ENCODE results near the gene RNF213.

The RNF213 gene

DNA sequence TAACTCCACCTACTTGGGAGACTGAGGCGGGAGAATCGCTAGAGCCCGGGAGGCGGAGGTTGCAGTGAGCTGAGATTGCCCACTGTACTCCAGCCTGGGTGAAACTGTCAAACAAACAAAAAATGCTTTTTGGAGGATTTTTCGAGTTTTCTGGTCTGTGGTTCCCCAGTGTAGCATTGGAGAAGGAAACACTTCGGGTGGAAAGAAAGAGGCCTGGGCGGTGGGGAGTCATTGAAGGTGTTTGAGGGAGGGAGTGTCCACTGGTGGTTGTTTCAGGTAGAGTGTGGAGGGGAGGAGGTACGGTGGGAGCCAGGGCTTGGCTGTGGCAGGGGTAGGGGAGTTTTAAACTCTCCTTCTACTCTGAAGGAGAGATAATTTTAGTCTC, 1.2 kb downstream of the RNF213 start:
- peaks cover 4% of the 10 kb centered on the region for H3K36me3 Mint-ChIP-seq (ENCODE audit: low read depth)
- peak overlapping the region; percentile 89 to 91 (median 89) for H3K27ac Mint-ChIP-seq
- H3K27me3 Mint-ChIP-seq (ENCODE audit: low read depth), result no peaks in the 10 kb centered on the region
- H3K4me1 Mint-ChIP-seq, result peaks cover 27% of the 10 kb centered on the region
- TF ChIP-seq CTCF (IDR thresholded peaks at IDR 0.05; ENCODE audit: unreplicated experiment in 3 of 3), result no peak
- no peaks in the 10 kb centered on the region for H3K9me3 Mint-ChIP-seq
- peak overlapping the region; percentile 81 to 92 (median 90) for H3K4me3 Mint-ChIP-seq

GRCh38 chr17:80262291-80262690, 1.6 kb downstream of the RNF213 start:
- peak overlapping the region; percentile 81 to 92 (median 90) for H3K4me3 Mint-ChIP-seq
- no peaks in the 10 kb centered on the region for H3K27me3 Mint-ChIP-seq (ENCODE audit: low read depth)
- H3K27ac Mint-ChIP-seq, result peak overlapping the region; percentile 89 to 91 (median 89)
- H3K9me3 Mint-ChIP-seq, result no peaks in the 10 kb centered on the region
- no peak for TF ChIP-seq CTCF (IDR thresholded peaks at IDR 0.05; ENCODE audit: unreplicated experiment in 3 of 3)
- peaks cover 27% of the 10 kb centered on the region for H3K4me1 Mint-ChIP-seq
- H3K36me3 Mint-ChIP-seq (ENCODE audit: low read depth), result peaks cover 4% of the 10 kb centered on the region

- no peak overlapping the region for H3K27ac Mint-ChIP-seq
- H3K36me3 Mint-ChIP-seq (ENCODE audit: low read depth), result peaks cover 4% of the 10 kb centered on the region
- H3K9me3 Mint-ChIP-seq, result no peaks in the 10 kb centered on the region
- no peak overlapping the region for H3K4me3 Mint-ChIP-seq
- TF ChIP-seq CTCF (IDR thresholded peaks at IDR 0.05; ENCODE audit: unreplicated experiment in 3 of 3), result no peak
- H3K4me1 Mint-ChIP-seq, result peaks cover 23% of the 10 kb centered on the region
- H3K27me3 Mint-ChIP-seq (ENCODE audit: low read depth), result no peaks in the 10 kb centered on the region
These were observed 2.2 kb downstream of the RNF213 start for GRCh38 chr17:80262775-80263244.

DNA sequence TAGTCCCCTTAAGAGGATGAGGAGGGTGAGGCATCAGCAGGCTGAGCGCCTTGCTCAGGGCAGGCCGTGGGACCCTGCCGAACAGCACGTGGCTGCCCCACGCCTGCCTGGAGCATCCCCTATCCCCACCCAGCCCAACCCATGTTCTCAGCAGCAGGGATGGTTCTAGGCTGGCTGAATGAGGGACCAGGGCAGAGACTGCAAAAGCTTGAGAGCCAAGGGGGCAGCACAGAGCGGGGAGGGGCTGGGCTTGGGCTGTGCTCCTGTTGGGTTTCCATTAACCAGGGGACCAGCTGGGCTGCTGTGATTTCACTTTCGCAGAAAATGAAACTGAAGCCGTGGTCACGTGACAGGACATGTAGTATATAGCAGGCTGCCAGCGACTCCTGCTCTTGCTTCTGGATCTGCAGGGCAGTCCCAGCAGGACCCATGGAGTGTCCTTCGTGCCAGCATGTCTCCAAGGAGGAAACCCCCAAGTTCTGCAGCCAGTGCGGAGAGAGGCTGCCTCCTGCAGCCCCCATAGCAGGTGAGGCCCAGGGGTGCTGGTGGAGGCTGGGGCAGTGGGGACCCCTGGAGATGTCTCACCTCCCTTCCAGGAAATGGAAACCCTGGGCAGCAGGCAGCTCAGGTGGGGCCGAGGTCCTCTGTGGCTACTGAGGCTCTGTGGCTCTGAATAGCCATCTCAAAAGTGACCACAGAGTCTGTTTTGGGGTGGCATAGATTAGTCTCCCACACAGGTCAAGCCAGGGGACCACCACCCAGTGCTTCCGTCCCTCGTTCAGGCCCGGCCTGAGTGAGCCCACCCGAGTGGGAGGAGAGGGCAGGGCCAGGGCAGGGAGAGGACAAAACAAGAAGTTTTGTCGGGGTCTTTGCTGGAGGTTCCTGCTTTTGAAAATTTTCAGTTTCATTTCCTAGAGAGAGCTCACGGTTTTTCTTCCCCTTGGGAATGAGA, 2.9 kb downstream of the RNF213 start:
- TF ChIP-seq CTCF (IDR thresholded peaks at IDR 0.05; ENCODE audit: unreplicated experiment in 3 of 3), result no peak
- Mint-ChIP-seq H3K4me3 (peak overlapping the region; percentile 69 to 84 (median 82)), H3K36me3 (ENCODE audit: low read depth) (peaks cover 4% of the 10 kb centered on the region), H3K27ac (peak overlapping the region; percentile 86 to 94 (median 89)), H3K4me1 (peaks cover 19% of the 10 kb centered on the region), H3K27me3 (ENCODE audit: low read depth) (no peaks in the 10 kb centered on the region), H3K9me3 (no peaks in the 10 kb centered on the region)

- Mint-ChIP-seq H3K36me3 (ENCODE audit: low read depth) (peaks cover 4% of the 10 kb centered on the region), H3K4me3 (peak overlapping the region; percentile 16 to 69 (median 61)), H3K27ac (no peak overlapping the region), H3K27me3 (ENCODE audit: low read depth) (no peaks in the 10 kb centered on the region), H3K4me1 (peaks cover 19% of the 10 kb centered on the region), H3K9me3 (no peaks in the 10 kb centered on the region)
- TF ChIP-seq CTCF (IDR thresholded peaks at IDR 0.05; ENCODE audit: unreplicated experiment in 3 of 3), result no peak
These were observed 3.8 kb downstream of the RNF213 start for GRCh38 chr17:80264205-80265075.
